H1 (cell line): ENCODE data around the gene FOSL2. TPM values are rescaled to one million over a fixed set of nuclear protein-coding genes. Genes with fewer than 3 reads are reported as not detected.

Experiments
- CTCF ChIA-PET: fragments of 300-600 bp; sonication (Branson Sonifier 250); formaldehyde crosslinking; loops from one replicate; lab custom pipeline; 2021; ENCODE audit not compliant: partially characterized antibody; lab: Charles Lee
- POLR2A ChIA-PET: fragments of 300-600 bp; sonication (Branson Sonifier 250); formaldehyde crosslinking; loops from one replicate; lab custom pipeline; 2021; ENCODE audit warnings: inconsistent platforms; ENCODE audit not compliant: partially characterized antibody; lab: Charles Lee
- DNase-seq, 2 experiments: peaks; one replicate each; pipeline versions ENCODE4 v3.0.0 to v3.0.0-alpha.2; 2010 to 2022; ENCODE audit warnings: low spot score in 2 of 2, low read depth in 1 of 2, mixed read lengths in 1 of 2
- FAIRE-seq: peaks from 2 replicates; lab custom pipeline; 2011; peaks lifted over from hg19 to GRCh38; lab: Jason Lieb, UNC
- H2AFZ ChIP-seq: 2 replicates; pipeline ENCODE4 v1.8.1; 2012; ENCODE audit warnings: low read length, inconsistent platforms
- H2AK5ac ChIP-seq: 2 replicates; pipeline ENCODE4 v1.6.1; 2013; ENCODE audit warnings: low read depth, low read length
- H2BK120ac ChIP-seq: replicated peaks from 2 replicates; pipeline ENCODE3; 2013; ENCODE audit warnings: low read depth, low read length, inconsistent platforms
- H2BK12ac ChIP-seq: 2 replicates; pipeline ENCODE4 v1.6.1; 2013; ENCODE audit warnings: low read depth, low read length
- H2BK15ac ChIP-seq: 2 replicates; pipeline ENCODE4 v1.6.1; 2013; ENCODE audit warnings: low read length
- H2BK20ac ChIP-seq: 2 replicates; pipeline ENCODE4 v1.6.1; 2013; ENCODE audit warnings: low read length
- H2BK5ac ChIP-seq: 2 replicates; pipeline ENCODE4 v1.6.1; 2013; ENCODE audit warnings: low read depth, low read length
- H3K14ac ChIP-seq: 2 replicates; pipeline ENCODE4 v1.6.1; 2013; ENCODE audit warnings: inconsistent platforms; ENCODE audit not compliant: insufficient read length
- H3K18ac ChIP-seq: 2 replicates; pipeline ENCODE4 v1.6.1; 2013; ENCODE audit warnings: low read length; ENCODE audit errors: extremely low read depth
- H3K23ac ChIP-seq: 2 replicates; pipeline ENCODE4 v1.6.1; 2013; ENCODE audit warnings: inconsistent platforms; ENCODE audit not compliant: insufficient read length
- H3K23me2 ChIP-seq: 2 replicates; pipeline ENCODE4 v1.6.1; 2013; ENCODE audit warnings: low read depth, low read length
- H3K27ac ChIP-seq: 2 replicates; pipeline ENCODE4 v1.6.1; 2011; ENCODE audit warnings: low read depth, low read length, inconsistent platforms
- H3K27me3 ChIP-seq, 4 experiments: replicated peaks in 1 of 4; 1 replicate in 1 of 4; 2 replicates in 3 of 4; pipeline versions ENCODE4 v1.6.1 to v1.8.1; 2011 to 2013; ENCODE audit warnings: low read length in 3 of 4, mild to moderate bottlenecking in 3 of 4, inconsistent platforms in 2 of 4, mixed read lengths in 2 of 4, moderate library complexity in 1 of 4; ENCODE audit not compliant: control insufficient read depth in 3 of 4, insufficient read depth in 3 of 4; ENCODE audit errors: extremely low read depth in 1 of 4
- H3K36me3 ChIP-seq, 4 experiments: 2 replicates each; pipeline versions ENCODE4 v1.6.1 to v1.8.1; 2011 to 2013; ENCODE audit warnings: mild to moderate bottlenecking in 4 of 4, low read length in 3 of 4, moderate library complexity in 2 of 4, control low read depth in 1 of 4, inconsistent platforms in 1 of 4; ENCODE audit not compliant: insufficient read depth in 4 of 4, control insufficient read depth in 2 of 4
- H3K4ac ChIP-seq: replicated peaks from 2 replicates; pipeline ENCODE3; 2013; ENCODE audit warnings: low read length, low read depth, mixed read lengths, inconsistent platforms; ENCODE audit not compliant: insufficient read length
- H3K4me1 ChIP-seq, 4 experiments: replicated peaks in 1 of 4; 1 replicate in 1 of 4; 2 replicates in 3 of 4; pipeline versions ENCODE4 v1.6.1 to v1.8.1; 2011 to 2013; ENCODE audit warnings: low read length in 3 of 4, inconsistent platforms in 2 of 4, mixed read lengths in 1 of 4; ENCODE audit not compliant: insufficient read depth in 4 of 4, control insufficient read depth in 3 of 4
- H3K4me2 ChIP-seq, 2 experiments: 2 replicates each; pipeline versions ENCODE4 v1.6.1 to v1.8.1; 2011 to 2013; ENCODE audit warnings: low read depth in 2 of 2, low read length in 2 of 2, control low read depth in 1 of 2, inconsistent platforms in 1 of 2, mild to moderate bottlenecking in 1 of 2; ENCODE audit not compliant: insufficient read depth in 1 of 2
- H3K4me3 ChIP-seq, 4 experiments: fragments of 200-600, 300-600 bp in 1 of 4; sonication (generic), shearing (Covaris generic), sonication (Bioruptor Twin) in 1 of 4; 2 replicates each; pipeline versions ENCODE4 v1.5.1 to v1.8.1; 2011 to 2016; ENCODE audit warnings: low read length in 4 of 4, low read depth in 3 of 4, control low read depth in 2 of 4, inconsistent platforms in 2 of 4, mild to moderate bottlenecking in 2 of 4, mixed read lengths in 1 of 4, moderate library complexity in 1 of 4; ENCODE audit not compliant: insufficient read depth in 2 of 4; ENCODE audit errors: extremely low read depth in 1 of 4
- H3K56ac ChIP-seq: replicated peaks from 2 replicates; pipeline ENCODE3; 2013; ENCODE audit warnings: low read depth, mild to moderate bottlenecking, mixed read lengths, low read length, inconsistent platforms; ENCODE audit not compliant: insufficient read length
- H3K79me1 ChIP-seq: 2 replicates; pipeline ENCODE4 v1.6.1; 2013; ENCODE audit warnings: low read depth, low read length, control low read depth
- H3K79me2 ChIP-seq, 2 experiments: 2 replicates each; pipeline versions ENCODE4 v1.6.1 to v1.8.1; 2012 to 2013; ENCODE audit warnings: low read length in 2 of 2, mild to moderate bottlenecking in 2 of 2, inconsistent platforms in 1 of 2; ENCODE audit not compliant: insufficient read depth in 2 of 2, control insufficient read depth in 1 of 2
- H3K9ac ChIP-seq, 4 experiments: replicated peaks in 1 of 4; 1 replicate in 1 of 4; 2 replicates in 3 of 4; pipeline versions ENCODE4 v1.6.1 to v1.8.1; 2011 to 2013; ENCODE audit warnings: low read depth in 3 of 4, low read length in 3 of 4, control low read depth in 2 of 4, mild to moderate bottlenecking in 2 of 4, moderate library complexity in 2 of 4, inconsistent platforms in 1 of 4; ENCODE audit errors: extremely low read depth in 1 of 4
- H3K9me3 ChIP-seq, 2 experiments: 2 replicates each; pipeline versions ENCODE4 v1.6.1 to v1.8.1; 2012 to 2013; ENCODE audit warnings: mild to moderate bottlenecking in 2 of 2, moderate library complexity in 2 of 2, control low read depth in 1 of 2, inconsistent platforms in 1 of 2, low read depth in 1 of 2, low read length in 1 of 2, mixed read lengths in 1 of 2; ENCODE audit not compliant: insufficient read depth in 2 of 2
- H4K20me1 ChIP-seq, 2 experiments: replicated peaks in 1 of 2; 2 replicates each; pipeline versions ENCODE3 to v1.8.1; 2011 to 2013; ENCODE audit warnings: inconsistent platforms in 2 of 2, low read length in 2 of 2, mild to moderate bottlenecking in 1 of 2; ENCODE audit not compliant: insufficient read depth in 2 of 2, control insufficient read depth in 1 of 2
- H4K5ac ChIP-seq: 2 replicates; pipeline ENCODE4 v1.6.1; 2013; ENCODE audit warnings: low read length, low read depth, mixed read lengths, inconsistent platforms; ENCODE audit not compliant: insufficient read length
- H4K8ac ChIP-seq: 2 replicates; pipeline ENCODE4 v1.8.0; 2013; ENCODE audit warnings: mild to moderate bottlenecking, moderate library complexity, low read length, inconsistent platforms; ENCODE audit not compliant: insufficient read depth; ENCODE audit errors: extremely low read depth
- H4K91ac ChIP-seq: replicated peaks from 2 replicates; pipeline ENCODE3; 2013; ENCODE audit warnings: low read length, mixed read lengths, inconsistent platforms; ENCODE audit not compliant: insufficient read length
- CBX5 ChIP-seq: fragments of 300-800, 300-1000 bp; sonication (generic); IDR thresholded peaks from 2 replicates; pipeline ENCODE4 v1.7.1; 2016; ENCODE audit warnings: antibody characterized with exemption, low read length, low read depth
- CEBPB ChIP-seq: IDR thresholded peaks from 2 replicates; pipeline ENCODE4 v1.6.1; 2012; ENCODE audit warnings: low read depth, low read length
- EP300 ChIP-seq, 2 experiments: IDR thresholded peaks; 1 replicate in 1 of 2; 2 replicates in 1 of 2; pipeline ENCODE4 v1.6.1; 2011 to 2012; ENCODE audit warnings: low read depth in 2 of 2, low read length in 2 of 2, mild to moderate bottlenecking in 2 of 2, borderline replicate concordance in 1 of 2, inconsistent platforms in 1 of 2, moderate library complexity in 1 of 2
- FOSL1 ChIP-seq: IDR thresholded peaks from 2 replicates; pipeline ENCODE4 v1.6.1; 2011; ENCODE audit warnings: mild to moderate bottlenecking, low read depth, low read length, moderate library complexity; ENCODE audit not compliant: insufficient read depth
- GABPA ChIP-seq: IDR thresholded peaks from 2 replicates; pipeline ENCODE4 v1.6.1; 2011; ENCODE audit warnings: mild to moderate bottlenecking, low read length, moderate library complexity, borderline replicate concordance; ENCODE audit not compliant: insufficient read depth
- KDM1A ChIP-seq: fragments of 200-600, 300-600 bp; sonication (generic); IDR thresholded peaks from 2 replicates; pipeline ENCODE4 v1.7.1; 2016; ENCODE audit warnings: mild to moderate bottlenecking, low read length, borderline replicate concordance
- KDM5A ChIP-seq: fragments of 200-600 bp; IDR thresholded peaks from 2 replicates; pipeline ENCODE4 v1.7.1; 2012; ENCODE audit warnings: mild to moderate bottlenecking, low read length, inconsistent platforms, mixed read lengths
- PHF8 ChIP-seq: fragments of 200-600 bp; sonication (generic); conservative IDR thresholded peaks from 2 replicates; pipeline ENCODE4 v1.7.1; 2012; ENCODE audit warnings: low read depth, mild to moderate bottlenecking, inconsistent platforms, low read length, moderate library complexity
- POLR2AphosphoS5 ChIP-seq: IDR thresholded peaks from 2 replicates; pipeline ENCODE4 v1.6.1; 2011; ENCODE audit warnings: low read depth, low read length
- RAD21 ChIP-seq, 2 experiments: IDR thresholded peaks in 1 of 2; conservative IDR thresholded peaks in 1 of 2; 2 replicates each; pipeline ENCODE4 v1.6.1; 2011; ENCODE audit warnings: low read depth in 2 of 2, low read length in 2 of 2, improper control_type of control experiment in 1 of 2, inconsistent platforms in 1 of 2, mild to moderate bottlenecking in 1 of 2, moderate library complexity in 1 of 2
- WGBS, 2 experiments: shearing (Covaris generic) in 1 of 2; methylation state at CpG; one replicate each; pipeline versions ENCODE4 v1.1.6 to v1.1.7; 2013 to 2015; ENCODE audit warnings: low lambda C conversion rate in 2 of 2, mixed read lengths in 2 of 2, inconsistent platforms in 1 of 2, low coverage in 1 of 2, missing lambda C conversion rate in 1 of 2; ENCODE audit not compliant: insufficient replicate concordance in 2 of 2, insufficient coverage in 1 of 2, insufficient read length in 1 of 2; ENCODE audit errors: extremely low coverage in 1 of 2, missing lambda C conversion rate in 1 of 2; 5-methylcytosine and 5-hydroxymethylcytosine counted together
- polyA plus RNA-seq, 7 experiments: library from polyadenylated mRNA; depleted of rRNA in 3 of 7; stranded (reverse) in 5 of 7; unstranded in 2 of 7; fragments of >200 nt in 5 of 7; fragments of 200-250 nt in 2 of 7; gene quantifications; 1 replicate in 5 of 7; 2 replicates in 1 of 7; 4 replicates in 1 of 7; pipeline versions ENCODE4 v1.2.1 to v1.2.3, GENCODE V29; 2011 to 2013; ENCODE audit warnings: missing spikeins in 2 of 7, mixed read lengths in 2 of 7
- total RNA-seq: library from RNA; stranded (reverse); fragmentation: NEBNext Ultra II Directional; extraction: Animal tissue kit (Norgen Biotek cat#: 25700); gene quantifications from 2 replicates; pipeline ENCODE4 v1.2.1, GENCODE V29; 2021

FOSL2 gene
- total and polyA plus RNA-seq, 2 of the 8 experiments (the other 6 are each of a cell fraction or from before 2014, with no cell fraction given): 1.5 to 4.5 TPM

- no peak overlapping the region for H2BK120ac ChIP-seq
- H3K79me2 ChIP-seq: no peaks in the 10 kb centered on the region
- no peak overlapping the region for H4K5ac ChIP-seq
- no peak overlapping the region for H3K56ac ChIP-seq
- no peak for FAIRE-seq
- no peak overlapping the region for H3K4me2 ChIP-seq
- H3K36me3 ChIP-seq: no peaks in the 10 kb centered on the region; a peak in 2 of 8 replicates
- POLR2A ChIA-PET: interaction anchor here (1.4 to 1.7 kb wide), 3 partner anchors 11 to 651 kb away, joined by 4 to 5 read pairs (median 5); partner anchors contain the start of gene FOSL2
- H2AK5ac ChIP-seq: no peak overlapping the region
- H3K27ac ChIP-seq: no peak overlapping the region
- no peaks in the 10 kb centered on the region for H3K9me3 ChIP-seq
- no peak for DNase-seq
- H4K20me1 ChIP-seq: peaks cover 3% of the 10 kb centered on the region in 2 experiments
- no peaks in the 10 kb centered on the region; the same call in 1 of the 2 replicates for H3K79me1 ChIP-seq
- no peak overlapping the region for H2AFZ ChIP-seq
- CTCF ChIA-PET: interaction anchor here (0.6 to 3.9 kb wide), 9 partner anchors 9 to 720 kb away, joined by 3 to 28 read pairs (median 3); no protein-coding TSS in a partner anchor
- H2BK12ac ChIP-seq: no peak overlapping the region
- no peaks in the 10 kb centered on the region for H3K27me3 ChIP-seq
- no peak overlapping the region for H2BK5ac ChIP-seq
- no peak overlapping the region for H2BK15ac ChIP-seq
- H3K23me2 ChIP-seq: no peaks in the 10 kb centered on the region
- no peak overlapping the region for H2BK20ac ChIP-seq
- no peak overlapping the region for H4K8ac ChIP-seq
- H3K14ac ChIP-seq: no peak overlapping the region
- 85% methylated on average over 7 of the region's 7 CpGs; no CpG with 5 or more reads in 1 of the 2 experiments for WGBS, 2 experiments
- no peak overlapping the region for H3K9ac ChIP-seq
- H4K91ac ChIP-seq: no peak overlapping the region
- H3K4me1 ChIP-seq: no peaks in the 10 kb centered on the region; a peak in 1 of 7 replicates
- no peak overlapping the region for H3K18ac ChIP-seq
- H3K23ac ChIP-seq: no peak overlapping the region
- H3K4ac ChIP-seq: no peak overlapping the region
- no peak overlapping the region for H3K4me3 ChIP-seq
- TF ChIP-seq FOSL1: no peak
- TF ChIP-seq GABPA: no peak
- no peak for TF ChIP-seq KDM1A
- no peak for TF ChIP-seq PHF8
- no peak for TF ChIP-seq CBX5
- TF ChIP-seq CEBPB: no peak
- TF ChIP-seq POLR2AphosphoS5: no peak
- TF ChIP-seq EP300 (IDR thresholded peaks at IDR 0.05; ENCODE audit: borderline replicate concordance in 1 of 2, low read depth in 2 of 2, low read length in 2 of 2): no peak
- TF ChIP-seq KDM5A: no peak
- TF ChIP-seq RAD21 (IDR thresholded peaks at IDR 0.05 in 1 of 2, conservative IDR thresholded peaks at IDR 0.05 in 1 of 2; ENCODE audit: low read depth in 2 of 2, low read length in 2 of 2): no peak
These were observed 10.8 kb downstream of the FOSL2 start for GRCh38 chr2:28403370-28403956.
